ENCODE data around the gene RNASE1. TPM values are rescaled to one million over a fixed set of nuclear protein-coding genes. Genes with fewer than 3 reads are reported as not detected.
A peak's percentile ranks its signal among the peaks of the same experiment; 100 is the strongest.
"Not testable (repeated sequence)": the region's sequence is repeated elsewhere in the genome, so short reads cannot be mapped to it uniquely, and the experiment has no call there.

The RNASE1 gene
- polyA plus RNA-seq, 1 donor (not counting 4 experiments of a cell fraction or from before 2014, with no cell fraction given), result 0.09 TPM

GRCh38 chr14:20820063-20820904, 17.6 kb upstream of the RNASE1 start:
- Histone ChIP-seq H3K4me3 (ENCODE audit: control insufficient read depth in 2 of 3, extremely low read depth in 1 of 3, insufficient read depth in 2 of 3, low read depth in 1 of 3, low read length in 3 of 3) (no peak overlapping the region), H3K9ac (ENCODE audit: control insufficient read depth, extremely low read depth, insufficient read depth, low read length) (no peak overlapping the region), H3K27ac (ENCODE audit: control insufficient read depth, insufficient read depth, low read length) (no peak overlapping the region), H3K9me1 (ENCODE audit: control insufficient read depth, extremely low read depth, insufficient read depth, low read length) (no peaks in the 10 kb centered on the region), H3K36me3 (ENCODE audit: control insufficient read depth in 2 of 2, extremely low read depth in 1 of 2, insufficient read depth in 2 of 2, low read length in 2 of 2) (no peaks in the 10 kb centered on the region), H3K4me2 (ENCODE audit: control insufficient read depth, extremely low read depth, insufficient read depth, low read depth, low read length) (no peak overlapping the region), H4K20me1 (ENCODE audit: control insufficient read depth, extremely low read depth, insufficient read depth, low read length) (no peaks in the 10 kb centered on the region), H3K27me3 (ENCODE audit: control insufficient read depth, extremely low read depth, insufficient read depth, low read length) (no peaks in the 10 kb centered on the region), H3K9me3 (ENCODE audit: control insufficient read depth, low read depth, low read length) (no peaks in the 10 kb centered on the region), H2AFZ (ENCODE audit: control insufficient read depth, low read length) (no peak overlapping the region), H3K79me2 (ENCODE audit: control insufficient read depth, insufficient read depth, low read length) (no peaks in the 10 kb centered on the region), H3K4me1 (ENCODE audit: control insufficient read depth, extremely low read depth, insufficient read depth, low read length) (no peaks in the 10 kb centered on the region)
- dilution Hi-C loops (cut with MboI; ENCODE audit: extremely low pct_ligation_motif_present, low sequenced_read_pairs), result no loop called here
- DNase-seq (ENCODE audit: low read depth, low spot score) (no peak), FAIRE-seq (no peak)
- TF ChIP-seq, protein P1, sequence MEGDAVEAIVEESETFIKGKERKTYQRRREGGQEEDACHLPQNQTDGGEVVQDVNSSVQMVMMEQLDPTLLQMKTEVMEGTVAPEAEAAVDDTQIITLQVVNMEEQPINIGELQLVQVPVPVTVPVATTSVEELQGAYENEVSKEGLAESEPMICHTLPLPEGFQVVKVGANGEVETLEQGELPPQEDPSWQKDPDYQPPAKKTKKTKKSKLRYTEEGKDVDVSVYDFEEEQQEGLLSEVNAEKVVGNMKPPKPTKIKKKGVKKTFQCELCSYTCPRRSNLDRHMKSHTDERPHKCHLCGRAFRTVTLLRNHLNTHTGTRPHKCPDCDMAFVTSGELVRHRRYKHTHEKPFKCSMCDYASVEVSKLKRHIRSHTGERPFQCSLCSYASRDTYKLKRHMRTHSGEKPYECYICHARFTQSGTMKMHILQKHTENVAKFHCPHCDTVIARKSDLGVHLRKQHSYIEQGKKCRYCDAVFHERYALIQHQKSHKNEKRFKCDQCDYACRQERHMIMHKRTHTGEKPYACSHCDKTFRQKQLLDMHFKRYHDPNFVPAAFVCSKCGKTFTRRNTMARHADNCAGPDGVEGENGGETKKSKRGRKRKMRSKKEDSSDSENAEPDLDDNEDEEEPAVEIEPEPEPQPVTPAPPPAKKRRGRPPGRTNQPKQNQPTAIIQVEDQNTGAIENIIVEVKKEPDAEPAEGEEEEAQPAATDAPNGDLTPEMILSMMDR (optimal IDR thresholded peaks at IDR 0.05 in 1 of 3, IDR thresholded peaks at IDR 0.05 in 1 of 3, conservative IDR thresholded peaks at IDR 0.05 in 1 of 3; ENCODE audit: extremely low read depth in 1 of 3, insufficient read depth in 2 of 3, low read length in 3 of 3), result no peak
- no peak for TF ChIP-seq EZH2 (IDR thresholded peaks at IDR 0.05; ENCODE audit: low read length)

- no peaks in the 10 kb centered on the region for H4K20me1 ChIP-seq (ENCODE audit: control insufficient read depth, extremely low read depth, insufficient read depth, low read length)
- no peaks in the 10 kb centered on the region for H3K4me1 ChIP-seq (ENCODE audit: control insufficient read depth, extremely low read depth, insufficient read depth, low read length)
- H3K9ac ChIP-seq (ENCODE audit: control insufficient read depth, extremely low read depth, insufficient read depth, low read length), result no peak overlapping the region
- H3K9me3 ChIP-seq (ENCODE audit: control insufficient read depth, low read depth, low read length), result no peaks in the 10 kb centered on the region
- no peak overlapping the region for H3K4me3 ChIP-seq (ENCODE audit: control insufficient read depth in 2 of 3, extremely low read depth in 1 of 3, insufficient read depth in 2 of 3, low read depth in 1 of 3, low read length in 3 of 3)
- no peak for TF ChIP-seq EZH2 (IDR thresholded peaks at IDR 0.05; ENCODE audit: low read length)
- TF ChIP-seq, protein P1 (optimal IDR thresholded peaks at IDR 0.05 in 1 of 3, IDR thresholded peaks at IDR 0.05 in 1 of 3, conservative IDR thresholded peaks at IDR 0.05 in 1 of 3; ENCODE audit: extremely low read depth in 1 of 3, insufficient read depth in 2 of 3, low read length in 3 of 3), result peak in 1 of 3 experiments; percentile 28
- H3K36me3 ChIP-seq (ENCODE audit: control insufficient read depth in 2 of 2, extremely low read depth in 1 of 2, insufficient read depth in 2 of 2, low read length in 2 of 2), result no peaks in the 10 kb centered on the region
- H3K4me2 ChIP-seq (ENCODE audit: control insufficient read depth, extremely low read depth, insufficient read depth, low read depth, low read length), result no peak overlapping the region
- no peak for FAIRE-seq
- H2AFZ ChIP-seq (ENCODE audit: control insufficient read depth, low read length), result no peak overlapping the region
- DNase-seq (ENCODE audit: low read depth, low spot score), result no peak
- H3K27me3 ChIP-seq (ENCODE audit: control insufficient read depth, extremely low read depth, insufficient read depth, low read length), result no peaks in the 10 kb centered on the region
- no peaks in the 10 kb centered on the region for H3K9me1 ChIP-seq (ENCODE audit: control insufficient read depth, extremely low read depth, insufficient read depth, low read length)
- no peak overlapping the region for H3K27ac ChIP-seq (ENCODE audit: control insufficient read depth, insufficient read depth, low read length)
- dilution Hi-C loops (cut with MboI; ENCODE audit: extremely low pct_ligation_motif_present, low sequenced_read_pairs), result no loop called here
- H3K79me2 ChIP-seq (ENCODE audit: control insufficient read depth, insufficient read depth, low read length), result no peaks in the 10 kb centered on the region
Observed at GRCh38 chr14:20818861-20819260, 16.2 kb upstream of the RNASE1 start.

DNA sequence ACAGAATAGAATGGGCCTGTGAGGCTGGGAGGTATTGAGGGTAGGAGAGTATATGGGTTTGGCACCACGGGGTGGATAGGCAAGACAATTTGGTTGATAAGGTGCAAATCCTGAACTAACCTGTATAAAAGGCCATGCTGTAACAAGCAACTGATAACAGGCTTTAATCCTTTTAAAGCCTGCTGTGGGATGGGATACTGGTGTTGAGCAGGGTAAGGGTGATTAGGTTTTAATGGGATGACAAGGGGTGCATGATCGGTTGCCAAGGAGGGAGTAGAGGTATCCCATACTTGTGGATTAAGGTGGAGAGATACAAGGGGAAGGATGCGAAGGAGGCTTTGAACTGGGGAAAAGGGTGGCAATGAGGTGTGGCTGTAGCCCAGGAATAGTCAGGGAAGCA, 13.3 kb upstream of the RNASE1 start:
- not testable (repeated sequence) for H3K4me3 ChIP-seq (ENCODE audit: control insufficient read depth in 2 of 3, extremely low read depth in 1 of 3, insufficient read depth in 2 of 3, low read depth in 1 of 3, low read length in 3 of 3); FAIRE-seq

More for the DNA sequence above, 13.3 kb upstream of the RNASE1 start:
- H3K4me2 ChIP-seq (ENCODE audit: control insufficient read depth, extremely low read depth, insufficient read depth, low read depth, low read length); H3K9ac ChIP-seq (ENCODE audit: control insufficient read depth, extremely low read depth, insufficient read depth, low read length); H3K79me2 ChIP-seq (ENCODE audit: control insufficient read depth, insufficient read depth, low read length); H3K27ac ChIP-seq (ENCODE audit: control insufficient read depth, insufficient read depth, low read length); dilution Hi-C loops (cut with MboI; ENCODE audit: extremely low pct_ligation_motif_present, low sequenced_read_pairs); H2AFZ ChIP-seq (ENCODE audit: control insufficient read depth, low read length); H3K27me3 ChIP-seq (ENCODE audit: control insufficient read depth, extremely low read depth, insufficient read depth, low read length); H3K9me1 ChIP-seq (ENCODE audit: control insufficient read depth, extremely low read depth, insufficient read depth, low read length); H3K9me3 ChIP-seq (ENCODE audit: control insufficient read depth, low read depth, low read length); H3K4me1 ChIP-seq (ENCODE audit: control insufficient read depth, extremely low read depth, insufficient read depth, low read length); DNase-seq (ENCODE audit: low read depth, low spot score); H3K36me3 ChIP-seq (ENCODE audit: control insufficient read depth in 2 of 2, extremely low read depth in 1 of 2, insufficient read depth in 2 of 2, low read length in 2 of 2); H4K20me1 ChIP-seq (ENCODE audit: control insufficient read depth, extremely low read depth, insufficient read depth, low read length): not testable (repeated sequence)
